Uterus (tissue), 2 donors: ENCODE results near the gene HIPK4.

Experiments
- CTCF ChIP-seq, 4 experiments: fragments of 200-600 bp in 2 of 4; fragments of 450-650 bp in 2 of 4; sonication (generic) in 2 of 4; IDR thresholded peaks; one replicate each; pipeline ENCODE4 v1.5.1; 2016 to 2019; ENCODE audit warnings: antibody characterized with exemption in 4 of 4, mild to moderate bottlenecking in 2 of 4, moderate library complexity in 1 of 4
- POLR2A ChIP-seq, 2 donors: fragments of 450-650 bp; IDR thresholded peaks; one replicate each; pipeline ENCODE4 v1.6.1; 2016; ENCODE audit warnings: antibody characterized with exemption in 2 of 2, mild to moderate bottlenecking in 1 of 2, moderate library complexity in 1 of 2

DNA sequence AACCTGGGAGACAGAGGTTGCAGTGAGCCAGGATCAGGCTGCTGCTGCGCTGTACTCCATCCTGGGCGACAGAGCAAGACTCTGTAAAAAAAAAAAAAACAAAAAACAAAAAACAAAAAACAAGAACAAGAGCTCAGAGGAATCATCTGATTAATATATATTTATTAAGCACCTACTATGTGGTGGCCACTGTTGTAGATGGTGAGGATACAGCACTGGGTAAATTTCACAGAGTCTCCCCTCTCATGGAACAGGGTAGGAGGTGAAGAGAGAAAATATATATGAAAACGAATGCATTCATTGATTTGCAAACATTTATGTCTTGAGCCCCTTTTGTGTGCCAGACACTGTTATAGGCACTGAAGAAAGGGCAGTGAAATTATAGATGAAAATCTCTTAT is 41.7 kb upstream of the HIPK4 start:
- TF ChIP-seq CTCF (IDR thresholded peaks at IDR 0.05) = no peak
- TF ChIP-seq POLR2A (IDR thresholded peaks at IDR 0.05) = no peak
